Measurements from ENCODE around the gene SUCLG2.

Gene SUCLG2

DNA sequence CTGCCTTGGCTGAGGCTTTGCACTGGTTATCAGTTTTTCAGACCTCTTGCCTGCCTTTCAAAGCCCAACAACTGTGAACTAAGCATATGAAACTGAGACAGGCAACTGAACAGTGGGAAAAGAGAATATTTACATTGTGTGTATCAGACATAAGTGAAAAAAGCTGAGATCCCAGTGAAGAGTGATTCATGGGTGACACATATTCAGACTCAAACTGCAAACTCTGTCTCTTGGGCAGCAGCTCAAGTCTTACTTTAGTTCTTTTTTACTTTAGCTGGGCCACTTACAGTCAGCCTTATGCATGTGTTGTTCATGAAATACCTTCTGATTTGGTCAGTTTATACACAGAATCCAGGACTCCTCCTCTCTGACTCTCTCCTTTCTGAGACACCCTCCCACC, 19.2 kb downstream of the SUCLG2 start:
- peak; percentile 68 for ATAC-seq
- TF ChIP-seq SNAI2 (CRISPR knock-in tag; IDR thresholded peaks at IDR 0.05) (no peak), ESRRG (CRISPR knock-in tag; IDR thresholded peaks at IDR 0.05) (no peak), ZNF8 (CRISPR knock-in tag; IDR thresholded peaks at IDR 0.05) (no peak), ISL1 (CRISPR knock-in tag; IDR thresholded peaks at IDR 0.05) (no peak), CSDC2 (CRISPR knock-in tag; IDR thresholded peaks at IDR 0.05) (no peak), ZFP3 (CRISPR knock-in tag; IDR thresholded peaks at IDR 0.05) (no peak), TCF4 (CRISPR knock-in tag; IDR thresholded peaks at IDR 0.05; ENCODE audit: borderline replicate concordance) (no peak), ZNF70 (CRISPR knock-in tag; IDR thresholded peaks at IDR 0.05) (no peak)
- TF ChIP-seq, protein P1, sequence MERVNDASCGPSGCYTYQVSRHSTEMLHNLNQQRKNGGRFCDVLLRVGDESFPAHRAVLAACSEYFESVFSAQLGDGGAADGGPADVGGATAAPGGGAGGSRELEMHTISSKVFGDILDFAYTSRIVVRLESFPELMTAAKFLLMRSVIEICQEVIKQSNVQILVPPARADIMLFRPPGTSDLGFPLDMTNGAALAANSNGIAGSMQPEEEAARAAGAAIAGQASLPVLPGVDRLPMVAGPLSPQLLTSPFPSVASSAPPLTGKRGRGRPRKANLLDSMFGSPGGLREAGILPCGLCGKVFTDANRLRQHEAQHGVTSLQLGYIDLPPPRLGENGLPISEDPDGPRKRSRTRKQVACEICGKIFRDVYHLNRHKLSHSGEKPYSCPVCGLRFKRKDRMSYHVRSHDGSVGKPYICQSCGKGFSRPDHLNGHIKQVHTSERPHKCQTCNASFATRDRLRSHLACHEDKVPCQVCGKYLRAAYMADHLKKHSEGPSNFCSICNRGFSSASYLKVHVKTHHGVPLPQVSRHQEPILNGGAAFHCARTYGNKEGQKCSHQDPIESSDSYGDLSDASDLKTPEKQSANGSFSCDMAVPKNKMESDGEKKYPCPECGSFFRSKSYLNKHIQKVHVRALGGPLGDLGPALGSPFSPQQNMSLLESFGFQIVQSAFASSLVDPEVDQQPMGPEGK (CRISPR knock-in tag; IDR thresholded peaks at IDR 0.05; ENCODE audit: borderline replicate concordance), result no peak

DNA sequence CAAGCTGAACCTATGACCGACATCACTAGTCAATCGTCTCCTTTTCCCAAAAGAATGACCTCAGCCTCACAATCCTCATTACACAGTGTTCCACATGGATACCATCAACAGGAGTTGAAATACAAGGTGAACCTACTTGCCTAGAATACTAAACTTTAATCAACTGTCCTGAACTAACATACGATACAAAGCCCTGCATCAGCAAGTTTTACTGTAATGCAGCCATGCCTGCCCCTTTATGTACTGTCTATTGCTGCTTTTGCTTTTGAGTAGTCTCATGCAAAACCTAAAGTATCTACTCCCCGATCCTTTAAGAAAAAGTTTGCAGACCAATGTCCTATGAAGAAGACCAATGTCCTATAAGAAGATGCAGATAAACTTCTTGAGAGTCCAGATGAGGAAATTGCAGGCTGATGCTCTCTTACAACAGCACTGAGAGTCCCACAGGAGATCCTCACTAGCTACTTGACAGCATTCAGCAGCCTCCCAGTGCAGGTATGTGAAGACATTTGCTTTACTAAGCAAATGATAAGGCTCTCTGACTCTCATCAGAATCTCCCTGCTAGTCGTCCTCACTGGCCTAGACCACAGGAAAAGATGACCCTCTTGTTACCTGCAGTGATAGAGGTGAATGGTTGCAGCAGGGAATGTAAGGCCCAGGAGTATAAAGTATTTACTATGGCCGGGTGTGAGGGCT, 23.6 kb downstream of the SUCLG2 start:
- no peak for TF ChIP-seq SNAI2 (CRISPR knock-in tag; IDR thresholded peaks at IDR 0.05)
- TF ChIP-seq RARB (CRISPR knock-in tag; IDR thresholded peaks at IDR 0.05), result no peak
- TF ChIP-seq, protein P2, sequence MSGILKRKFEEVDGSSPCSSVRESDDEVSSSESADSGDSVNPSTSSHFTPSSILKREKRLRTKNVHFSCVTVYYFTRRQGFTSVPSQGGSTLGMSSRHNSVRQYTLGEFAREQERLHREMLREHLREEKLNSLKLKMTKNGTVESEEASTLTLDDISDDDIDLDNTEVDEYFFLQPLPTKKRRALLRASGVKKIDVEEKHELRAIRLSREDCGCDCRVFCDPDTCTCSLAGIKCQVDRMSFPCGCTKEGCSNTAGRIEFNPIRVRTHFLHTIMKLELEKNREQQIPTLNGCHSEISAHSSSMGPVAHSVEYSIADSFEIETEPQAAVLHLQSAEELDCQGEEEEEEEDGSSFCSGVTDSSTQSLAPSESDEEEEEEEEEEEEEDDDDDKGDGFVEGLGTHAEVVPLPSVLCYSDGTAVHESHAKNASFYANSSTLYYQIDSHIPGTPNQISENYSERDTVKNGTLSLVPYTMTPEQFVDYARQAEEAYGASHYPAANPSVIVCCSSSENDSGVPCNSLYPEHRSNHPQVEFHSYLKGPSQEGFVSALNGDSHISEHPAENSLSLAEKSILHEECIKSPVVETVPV (CRISPR knock-in tag; IDR thresholded peaks at IDR 0.05), result no peak
- TF ChIP-seq ZFP3 (CRISPR knock-in tag; IDR thresholded peaks at IDR 0.05), result no peak
- no peak for ATAC-seq

DNA sequence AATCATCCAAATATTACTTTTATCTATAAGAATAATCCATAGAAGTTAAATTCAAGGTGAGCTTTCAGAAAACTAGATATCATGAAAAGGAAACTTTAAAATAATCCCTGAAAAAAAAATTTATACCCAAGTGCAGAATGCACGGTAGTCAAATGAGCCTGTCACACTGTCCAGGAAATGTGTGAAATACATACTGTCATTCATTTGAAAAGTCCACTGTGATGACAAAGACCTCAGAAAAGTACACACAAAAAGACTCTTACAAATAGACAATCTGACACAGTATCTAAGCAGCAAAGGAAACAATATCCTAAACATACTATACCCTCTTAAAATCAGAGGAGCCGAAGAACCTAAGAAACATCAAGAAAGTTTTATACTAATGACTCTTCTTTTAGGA, 29.7 kb downstream of the SUCLG2 start:
- TF ChIP-seq ISL1 (CRISPR knock-in tag; IDR thresholded peaks at IDR 0.05) (no peak), ZNF565 (CRISPR knock-in tag; conservative IDR thresholded peaks at IDR 0.05; ENCODE audit: low read depth) (no peak), POU6F1 (CRISPR knock-in tag; IDR thresholded peaks at IDR 0.05; ENCODE audit: borderline replicate concordance, low read depth) (no peak), ARNTL (CRISPR knock-in tag; IDR thresholded peaks at IDR 0.05; ENCODE audit: borderline replicate concordance, low read depth) (no peak)
- TF ChIP-seq, protein P3, sequence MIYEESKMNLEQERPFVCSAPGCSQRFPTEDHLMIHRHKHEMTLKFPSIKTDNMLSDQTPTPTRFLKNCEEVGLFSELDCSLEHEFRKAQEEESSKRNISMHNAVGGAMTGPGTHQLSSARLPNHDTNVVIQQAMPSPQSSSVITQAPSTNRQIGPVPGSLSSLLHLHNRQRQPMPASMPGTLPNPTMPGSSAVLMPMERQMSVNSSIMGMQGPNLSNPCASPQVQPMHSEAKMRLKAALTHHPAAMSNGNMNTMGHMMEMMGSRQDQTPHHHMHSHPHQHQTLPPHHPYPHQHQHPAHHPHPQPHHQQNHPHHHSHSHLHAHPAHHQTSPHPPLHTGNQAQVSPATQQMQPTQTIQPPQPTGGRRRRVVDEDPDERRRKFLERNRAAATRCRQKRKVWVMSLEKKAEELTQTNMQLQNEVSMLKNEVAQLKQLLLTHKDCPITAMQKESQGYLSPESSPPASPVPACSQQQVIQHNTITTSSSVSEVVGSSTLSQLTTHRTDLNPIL (CRISPR knock-in tag; IDR thresholded peaks at IDR 0.05; ENCODE audit: low read depth), result no peak
- ATAC-seq, result no peak

- ATAC-seq, result no peak
- TF ChIP-seq BACH2 (CRISPR knock-in tag; IDR thresholded peaks at IDR 0.05; ENCODE audit: borderline replicate concordance) (no peak), RARB (CRISPR knock-in tag; IDR thresholded peaks at IDR 0.05) (no peak), SNAI2 (CRISPR knock-in tag; IDR thresholded peaks at IDR 0.05) (no peak), ESRRG (CRISPR knock-in tag; IDR thresholded peaks at IDR 0.05) (no peak), POU6F1 (CRISPR knock-in tag; IDR thresholded peaks at IDR 0.05; ENCODE audit: borderline replicate concordance, low read depth) (no peak), ZFP3 (CRISPR knock-in tag; IDR thresholded peaks at IDR 0.05) (no peak), OSR1 (CRISPR knock-in tag; IDR thresholded peaks at IDR 0.05) (no peak), GLIS3 (CRISPR knock-in tag; IDR thresholded peaks at IDR 0.05) (no peak), ZFP30 (CRISPR knock-in tag; IDR thresholded peaks at IDR 0.05) (no peak), ZNF70 (CRISPR knock-in tag; IDR thresholded peaks at IDR 0.05) (no peak), CSDC2 (CRISPR knock-in tag; IDR thresholded peaks at IDR 0.05) (no peak), ZNF565 (CRISPR knock-in tag; conservative IDR thresholded peaks at IDR 0.05; ENCODE audit: low read depth) (no peak), ISL1 (CRISPR knock-in tag; IDR thresholded peaks at IDR 0.05) (no peak), ZNF8 (CRISPR knock-in tag; IDR thresholded peaks at IDR 0.05) (no peak)
- TF ChIP-seq, protein P3 (CRISPR knock-in tag; IDR thresholded peaks at IDR 0.05; ENCODE audit: low read depth), result no peak
- TF ChIP-seq, protein P4, sequence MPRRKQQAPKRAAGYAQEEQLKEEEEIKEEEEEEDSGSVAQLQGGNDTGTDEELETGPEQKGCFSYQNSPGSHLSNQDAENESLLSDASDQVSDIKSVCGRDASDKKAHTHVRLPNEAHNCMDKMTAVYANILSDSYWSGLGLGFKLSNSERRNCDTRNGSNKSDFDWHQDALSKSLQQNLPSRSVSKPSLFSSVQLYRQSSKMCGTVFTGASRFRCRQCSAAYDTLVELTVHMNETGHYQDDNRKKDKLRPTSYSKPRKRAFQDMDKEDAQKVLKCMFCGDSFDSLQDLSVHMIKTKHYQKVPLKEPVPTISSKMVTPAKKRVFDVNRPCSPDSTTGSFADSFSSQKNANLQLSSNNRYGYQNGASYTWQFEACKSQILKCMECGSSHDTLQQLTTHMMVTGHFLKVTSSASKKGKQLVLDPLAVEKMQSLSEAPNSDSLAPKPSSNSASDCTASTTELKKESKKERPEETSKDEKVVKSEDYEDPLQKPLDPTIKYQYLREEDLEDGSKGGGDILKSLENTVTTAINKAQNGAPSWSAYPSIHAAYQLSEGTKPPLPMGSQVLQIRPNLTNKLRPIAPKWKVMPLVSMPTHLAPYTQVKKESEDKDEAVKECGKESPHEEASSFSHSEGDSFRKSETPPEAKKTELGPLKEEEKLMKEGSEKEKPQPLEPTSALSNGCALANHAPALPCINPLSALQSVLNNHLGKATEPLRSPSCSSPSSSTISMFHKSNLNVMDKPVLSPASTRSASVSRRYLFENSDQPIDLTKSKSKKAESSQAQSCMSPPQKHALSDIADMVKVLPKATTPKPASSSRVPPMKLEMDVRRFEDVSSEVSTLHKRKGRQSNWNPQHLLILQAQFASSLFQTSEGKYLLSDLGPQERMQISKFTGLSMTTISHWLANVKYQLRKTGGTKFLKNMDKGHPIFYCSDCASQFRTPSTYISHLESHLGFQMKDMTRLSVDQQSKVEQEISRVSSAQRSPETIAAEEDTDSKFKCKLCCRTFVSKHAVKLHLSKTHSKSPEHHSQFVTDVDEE (CRISPR knock-in tag; IDR thresholded peaks at IDR 0.05), result no peak
- TF ChIP-seq, protein P1 (CRISPR knock-in tag; IDR thresholded peaks at IDR 0.05; ENCODE audit: borderline replicate concordance), result no peak
These were observed 30.3 kb downstream of the SUCLG2 start for GRCh38 chr3:67624078-67624477.

Measured in SK-N-SH treated with all-trans-retinoic acid at 6 μM for 48 hours (cell line).